NOMO-1 (cell line): ENCODE results near the gene CDH13.

Source experiments
- DNase-seq, 2 experiments: peaks; one replicate each; lab custom pipeline; 2025; ENCODE audit not compliant: unreplicated experiment in 2 of 2; lab: John Stamatoyannopoulos, UW

The CDH13 gene

DNA sequence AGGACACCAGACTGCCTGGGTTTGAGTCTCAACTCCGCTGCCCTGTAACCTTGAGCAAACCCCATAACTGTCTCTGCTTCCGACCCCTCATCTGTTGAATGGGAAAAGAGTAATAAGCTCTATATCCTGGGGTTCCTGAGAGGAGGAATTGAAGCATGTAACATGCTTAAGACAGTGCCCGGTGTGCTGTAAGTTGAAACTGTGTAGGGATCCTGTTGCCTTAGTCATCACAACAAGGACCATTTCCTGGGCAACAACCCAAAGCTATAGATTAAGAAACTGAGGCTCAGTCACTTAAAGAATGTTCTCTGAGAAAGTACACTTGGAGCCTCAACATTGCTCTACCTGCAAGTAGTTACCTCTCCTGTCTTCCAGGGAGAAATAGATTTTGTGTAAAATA, 23.0 kb downstream of the CDH13 start:
- DNase-seq, result no peak

DNA sequence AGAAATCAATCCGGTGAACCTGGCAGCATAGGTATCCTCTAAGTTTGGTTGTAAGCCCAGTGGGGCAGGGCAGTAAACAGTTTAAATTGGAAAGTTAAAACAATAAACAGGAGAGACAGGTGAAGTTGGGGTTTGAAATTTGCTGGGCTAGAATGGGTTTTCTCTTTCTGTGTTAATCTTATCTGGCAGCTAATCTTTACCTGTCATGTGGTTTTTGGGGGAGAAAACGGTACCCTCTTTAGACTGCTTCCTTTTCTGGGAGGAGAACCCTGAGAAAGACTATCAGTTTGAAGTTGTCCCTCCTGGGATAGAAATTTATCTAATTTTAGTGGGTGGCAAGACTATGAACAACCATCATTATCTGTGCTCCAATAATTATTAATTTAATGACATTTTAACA, 24.0 kb downstream of the CDH13 start:
- DNase-seq, result no peak

DNA sequence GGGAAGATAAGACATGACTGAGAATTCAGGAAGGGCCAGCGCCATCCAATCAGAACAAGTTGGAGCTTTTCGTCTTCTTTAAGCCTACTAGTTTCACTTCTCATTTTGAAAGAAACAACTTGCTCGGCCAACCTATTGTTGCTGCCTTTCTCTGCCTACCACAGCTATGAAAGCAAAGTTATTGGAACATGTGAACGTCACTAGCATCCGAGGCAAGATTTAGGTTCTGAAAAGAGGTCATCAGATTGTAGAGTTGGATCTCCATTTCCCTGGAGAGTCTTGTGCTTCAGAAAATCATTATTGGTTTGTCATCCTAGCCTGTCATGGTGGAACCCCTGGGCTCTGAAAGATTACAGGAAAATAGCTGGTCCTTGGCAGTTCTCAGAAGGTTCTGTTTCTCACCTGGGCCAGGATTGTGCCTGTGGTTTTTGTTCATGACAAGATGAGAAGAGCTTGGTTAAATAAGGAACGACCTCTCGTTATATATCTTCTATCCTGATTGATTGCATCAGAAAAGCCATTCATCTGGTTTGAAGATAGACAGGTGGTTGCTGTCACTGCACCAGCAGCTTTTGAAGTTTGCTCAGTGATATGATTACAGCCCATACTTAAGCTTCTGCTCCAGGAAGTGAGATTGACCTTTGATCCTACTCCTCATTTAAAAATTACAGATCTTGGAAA, 25.3 kb downstream of the CDH13 start:
- DNase-seq, result peak in 1 of 2 experiments; percentile 15

DNA sequence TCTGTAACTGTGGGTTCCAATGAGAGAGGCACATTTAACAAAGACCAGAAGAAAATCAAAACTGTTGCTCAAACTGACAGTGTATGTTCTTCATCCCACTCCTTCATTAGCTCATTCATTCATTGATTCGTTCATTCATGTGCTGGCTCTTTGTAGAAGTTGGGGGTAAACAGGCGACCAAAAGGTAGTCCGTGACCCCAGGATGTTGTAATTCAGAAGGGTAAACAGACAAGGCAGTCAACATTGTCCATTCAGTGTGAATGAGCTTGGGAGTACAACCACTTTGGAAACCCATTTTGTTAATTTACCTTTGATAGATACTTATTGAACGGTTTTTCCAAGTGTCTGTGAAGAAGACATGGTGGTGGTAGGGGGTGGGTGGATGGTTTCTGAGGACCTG, 26.1 kb downstream of the CDH13 start:
- no peak for DNase-seq

DNA sequence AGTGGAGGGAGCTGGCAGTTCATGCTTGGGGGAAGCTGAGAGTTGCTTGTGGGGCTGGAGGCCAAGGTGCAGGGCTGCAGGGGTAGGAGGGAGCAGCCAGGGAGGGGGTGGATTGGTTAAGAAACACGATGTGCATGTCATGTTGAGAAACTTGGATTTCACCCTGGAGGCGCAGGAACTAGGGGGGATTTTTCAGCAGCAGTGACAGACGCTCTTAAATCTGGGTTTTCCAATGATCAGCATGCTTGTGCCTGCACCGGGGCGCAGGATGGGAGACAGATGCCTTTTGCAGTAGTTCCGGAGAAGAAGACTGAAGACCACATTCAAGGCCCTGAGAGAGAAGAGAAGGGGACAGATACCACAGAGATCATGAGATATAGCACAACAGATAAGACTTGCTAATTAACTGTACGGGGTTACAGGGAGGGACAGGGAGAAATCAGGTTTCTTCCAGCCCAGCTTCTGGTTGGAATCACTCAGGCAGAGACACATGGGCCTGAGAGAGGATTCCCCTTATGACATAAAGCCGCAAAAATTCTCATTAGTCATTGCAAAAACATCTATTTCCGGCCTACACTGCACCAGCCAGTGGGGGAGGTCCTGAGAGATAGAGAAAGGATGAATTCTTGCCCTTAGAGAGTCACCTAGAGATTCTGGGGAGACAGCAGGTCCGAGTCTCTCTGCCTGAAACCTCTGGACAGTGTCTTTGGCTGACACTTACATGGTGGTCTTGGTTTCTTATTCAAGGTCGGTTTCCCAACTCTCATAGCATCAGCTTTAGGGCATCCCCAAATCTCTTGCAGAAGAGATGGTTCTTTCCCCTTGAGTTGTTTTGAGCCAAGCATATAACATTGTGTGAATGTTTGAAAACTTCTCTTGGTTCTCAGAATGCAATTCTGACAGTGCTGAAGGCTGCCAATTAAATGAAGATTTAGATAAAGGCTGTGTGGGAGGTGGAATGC, 27.1 kb downstream of the CDH13 start:
- no peak for DNase-seq

DNA sequence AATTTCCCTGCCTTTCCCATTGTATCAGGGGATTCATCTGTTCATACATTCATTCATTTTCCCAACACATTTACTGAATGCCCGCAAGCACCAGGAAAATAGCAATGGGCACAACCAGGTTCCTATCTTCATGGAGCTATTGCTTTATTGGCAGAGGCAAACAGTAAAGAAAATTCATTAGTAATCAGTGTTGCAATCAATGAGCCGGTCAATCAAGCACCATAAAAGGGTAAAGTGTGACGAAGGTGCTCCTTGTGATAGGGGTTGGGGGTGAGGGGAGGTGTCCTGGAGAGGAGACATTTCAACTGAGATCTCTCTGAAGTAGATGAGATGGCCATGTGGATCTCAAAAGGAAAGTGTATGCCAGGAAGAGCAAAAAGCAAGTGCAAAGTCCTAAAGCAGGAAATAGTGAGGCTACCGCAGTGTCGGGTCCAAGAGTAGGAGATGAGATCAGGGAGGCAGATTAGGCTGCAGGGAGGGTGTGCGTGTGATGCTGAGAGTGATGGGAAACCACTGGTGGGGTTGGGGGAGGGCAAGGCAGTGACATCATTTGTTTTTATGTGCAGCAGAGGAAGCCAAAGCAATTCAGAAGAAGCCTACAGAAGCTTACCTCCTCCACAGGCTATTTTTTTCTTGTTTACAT, 28.4 kb downstream of the CDH13 start:
- no peak for DNase-seq

DNA sequence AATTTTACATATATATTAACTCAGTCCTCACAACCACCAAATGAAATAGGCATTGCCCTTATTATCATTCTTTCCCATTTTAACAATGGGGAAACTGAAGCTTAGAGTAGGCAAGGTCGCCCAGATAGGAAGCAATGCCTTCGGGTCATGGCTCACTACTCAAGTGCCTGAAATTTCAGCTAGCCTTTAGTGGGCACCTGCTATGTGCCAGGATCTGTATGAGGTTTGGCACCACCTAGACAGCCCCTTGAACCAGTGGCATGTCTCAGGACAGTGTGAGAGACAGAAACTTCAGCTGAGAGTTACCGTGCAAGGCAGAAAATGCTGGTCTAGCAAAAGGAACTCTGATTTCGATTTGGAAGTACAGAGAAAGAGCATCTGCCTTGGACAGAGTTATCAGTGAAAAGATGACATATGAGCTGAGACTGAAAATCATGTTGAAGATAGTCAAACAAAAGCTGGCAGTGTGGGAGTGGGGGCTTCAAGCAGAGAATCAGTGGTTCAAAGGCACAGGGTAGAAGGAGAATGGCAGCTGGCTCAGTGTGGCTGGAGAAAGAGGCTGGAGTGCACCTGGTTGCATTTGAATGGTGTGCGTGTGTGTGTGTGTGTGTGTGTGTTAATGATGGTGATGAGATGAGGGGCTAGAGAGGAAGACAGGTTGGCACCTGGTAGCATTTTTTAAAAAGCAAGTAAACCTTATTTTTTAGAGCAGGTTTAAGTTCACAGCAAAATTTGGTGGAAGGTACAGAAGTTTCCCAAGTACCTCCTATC, 29.1 kb downstream of the CDH13 start:
- no peak for DNase-seq

DNA sequence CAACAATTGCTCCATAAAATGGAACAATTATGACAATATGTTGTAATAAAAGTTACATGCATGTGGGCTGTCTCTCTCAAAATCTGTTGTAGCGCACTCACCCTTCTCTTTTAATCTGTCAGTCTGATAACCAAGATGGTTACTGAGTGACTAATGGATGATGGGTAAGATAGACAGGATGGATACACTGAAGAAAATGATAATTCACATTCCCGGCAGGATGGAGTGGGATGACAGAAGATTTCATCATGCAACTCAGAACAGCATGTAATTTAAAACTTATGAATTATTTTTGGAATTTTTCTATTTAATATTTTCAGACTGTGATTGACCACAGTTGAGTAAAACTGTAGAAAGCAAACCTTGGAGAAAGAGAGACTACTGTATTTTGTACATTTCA, 30.5 kb downstream of the CDH13 start:
- DNase-seq, result no peak

DNA sequence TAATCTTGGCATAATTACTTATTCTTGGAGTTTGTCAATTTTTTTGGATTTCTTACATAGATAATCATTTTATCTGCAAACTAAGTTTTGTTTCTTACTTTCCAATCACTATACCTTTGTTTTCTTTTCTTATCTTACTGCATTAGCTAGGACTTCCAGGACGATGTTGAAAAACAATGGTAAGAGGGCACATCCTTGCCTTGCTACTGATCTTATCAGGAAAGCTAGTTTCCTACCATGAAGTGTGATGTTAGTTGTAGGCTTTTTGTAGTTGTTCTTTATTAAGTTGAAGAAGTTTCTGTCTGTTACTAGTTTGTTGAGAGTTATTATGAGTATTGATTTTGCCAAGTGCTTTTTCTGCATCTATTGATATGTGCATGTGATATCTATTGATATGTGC, 31.0 kb downstream of the CDH13 start:
- no peak for DNase-seq

DNA sequence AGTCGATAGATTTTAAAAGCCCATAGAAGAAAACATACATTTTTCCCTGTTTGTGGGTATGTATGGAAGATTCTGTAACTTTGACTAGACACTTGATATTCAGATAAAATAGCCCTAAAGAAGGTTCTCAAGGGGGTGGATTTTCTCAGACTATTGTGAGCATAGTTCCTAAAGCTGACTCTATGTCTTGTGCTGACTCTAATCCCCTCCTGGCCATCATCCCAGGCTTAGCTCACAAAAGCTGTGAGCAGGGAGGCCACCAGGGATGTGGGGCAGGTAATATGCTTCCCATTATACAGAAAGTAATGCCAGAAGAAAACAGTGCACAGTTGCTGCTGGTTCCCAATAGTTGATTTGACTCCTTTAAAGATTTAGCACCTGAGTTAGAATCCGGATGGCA, 32.0 kb downstream of the CDH13 start:
- no peak for DNase-seq

DNA sequence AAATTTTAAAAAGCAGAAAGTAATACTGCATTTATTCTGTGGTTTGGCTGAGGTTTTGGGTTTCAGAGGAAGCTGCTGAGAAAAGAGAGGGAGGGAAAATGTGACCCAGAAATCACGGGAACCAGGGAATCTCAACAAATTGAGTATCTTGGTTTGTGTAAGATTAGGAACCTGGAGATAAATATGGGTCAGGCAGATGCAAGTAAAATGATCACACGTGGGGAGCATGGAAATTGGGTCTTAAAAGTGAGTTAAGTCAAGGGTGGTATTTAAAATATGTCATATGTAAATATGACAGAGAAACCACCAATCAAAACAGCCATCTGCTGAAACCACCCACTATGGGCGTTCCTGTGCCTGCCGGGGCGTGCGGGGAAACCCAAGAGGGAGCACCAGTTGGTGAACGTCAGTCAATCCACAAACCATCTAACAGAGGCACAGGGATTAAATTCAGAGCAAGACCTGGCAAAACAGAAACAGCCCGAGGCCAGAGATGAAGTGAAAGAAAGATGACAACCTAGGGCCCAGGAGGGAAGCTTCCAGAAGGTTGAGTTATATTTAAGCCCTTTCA, 33.4 kb downstream of the CDH13 start:
- no peak for DNase-seq

DNA sequence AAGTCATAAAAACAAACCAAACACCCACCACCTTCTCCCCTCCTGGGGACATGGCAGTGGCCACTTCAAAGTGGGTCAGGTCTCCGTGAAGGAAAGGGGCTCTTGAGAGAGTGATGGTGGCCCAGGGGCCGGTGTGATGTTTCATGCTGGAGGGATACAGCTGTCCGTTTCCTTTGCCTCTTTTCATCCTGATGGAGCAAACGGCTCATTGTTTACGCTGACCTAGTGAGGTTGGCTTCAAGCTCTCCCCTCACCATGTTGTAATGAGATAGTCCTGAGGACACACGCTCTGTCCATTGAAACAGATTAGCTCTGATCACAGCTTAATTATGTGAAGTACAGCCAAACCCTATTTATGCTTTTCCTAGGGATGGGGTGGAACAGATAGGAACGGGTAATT, 34.2 kb downstream of the CDH13 start:
- no peak for DNase-seq

DNA sequence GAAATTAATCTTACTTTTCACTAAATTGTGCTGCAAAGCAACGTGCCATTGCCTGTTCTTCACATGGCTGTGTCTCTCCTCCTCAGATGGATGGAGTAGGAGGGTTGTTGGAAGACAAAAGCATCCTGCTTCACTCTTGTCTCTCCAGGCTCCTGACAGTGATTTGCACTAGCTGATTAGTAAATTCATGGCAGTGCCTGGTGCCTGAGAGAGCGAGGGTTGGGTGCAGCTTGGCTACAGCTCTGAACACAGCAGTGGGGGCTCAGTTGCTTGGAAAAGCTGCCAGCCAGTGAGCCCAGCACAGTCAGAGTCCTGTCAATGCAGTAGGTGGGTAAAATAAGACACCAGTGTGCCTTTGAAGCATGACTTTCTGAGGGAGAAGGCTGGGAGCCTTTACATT, 37.4 kb downstream of the CDH13 start:
- no peak for DNase-seq

DNA sequence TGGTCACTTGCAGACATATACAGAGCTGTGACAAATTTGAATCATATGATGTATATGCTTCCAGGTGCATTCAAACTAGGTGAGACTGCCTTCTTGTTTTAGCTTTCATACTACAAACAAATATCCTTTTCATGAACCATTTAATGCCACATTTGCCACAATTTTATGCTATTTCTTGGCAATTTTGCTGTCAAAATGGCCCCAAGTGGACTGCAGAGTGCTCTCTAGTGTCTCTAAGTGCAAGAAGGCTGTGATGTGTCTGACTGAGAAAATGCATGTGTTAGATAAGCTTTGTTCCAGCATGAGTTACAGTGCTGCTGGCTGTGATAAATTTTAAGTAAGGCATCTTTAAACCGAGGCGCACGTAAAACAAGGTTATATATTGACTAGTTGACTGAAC, 38.3 kb downstream of the CDH13 start:
- no peak for DNase-seq

DNA sequence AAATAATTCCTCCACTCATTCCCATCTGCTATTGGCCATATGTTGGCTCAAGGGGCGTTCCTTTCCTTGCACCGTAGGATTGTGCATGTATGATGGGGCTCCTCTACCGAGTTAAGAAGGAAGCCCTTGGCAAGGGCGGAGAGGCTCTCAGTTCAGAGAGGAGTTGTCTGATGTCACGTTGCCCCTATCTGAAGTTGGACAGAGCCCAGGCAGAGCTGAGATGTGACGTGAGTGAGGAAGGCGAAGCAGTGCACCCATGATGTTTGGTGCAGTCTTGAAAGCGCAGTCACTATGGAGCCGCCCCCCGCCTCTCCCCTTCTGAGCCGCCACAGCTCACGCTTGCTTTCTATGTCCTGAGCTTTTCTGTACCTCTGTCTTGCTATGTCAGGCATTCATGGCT, 40.7 kb downstream of the CDH13 start:
- no peak for DNase-seq

DNA sequence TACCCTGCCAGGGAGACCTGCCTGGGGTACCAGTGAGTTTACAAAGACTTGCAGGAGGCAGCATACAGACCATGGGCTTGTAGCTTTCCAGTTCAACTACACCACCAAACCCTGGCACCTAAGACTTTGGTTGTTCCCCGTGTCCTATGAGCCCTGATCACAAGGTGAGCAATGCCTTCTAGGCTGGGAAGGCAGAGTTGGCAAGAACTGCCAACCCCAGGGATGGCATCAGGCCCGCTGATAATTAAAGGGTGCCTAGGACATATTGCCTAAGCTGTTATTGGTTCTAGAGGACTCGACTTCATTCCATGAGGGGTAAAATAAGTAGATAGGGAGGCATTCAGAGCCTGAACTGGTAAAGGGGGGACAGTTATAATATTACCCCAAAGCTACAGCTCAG, 41.3 kb downstream of the CDH13 start:
- DNase-seq, result no peak

DNA sequence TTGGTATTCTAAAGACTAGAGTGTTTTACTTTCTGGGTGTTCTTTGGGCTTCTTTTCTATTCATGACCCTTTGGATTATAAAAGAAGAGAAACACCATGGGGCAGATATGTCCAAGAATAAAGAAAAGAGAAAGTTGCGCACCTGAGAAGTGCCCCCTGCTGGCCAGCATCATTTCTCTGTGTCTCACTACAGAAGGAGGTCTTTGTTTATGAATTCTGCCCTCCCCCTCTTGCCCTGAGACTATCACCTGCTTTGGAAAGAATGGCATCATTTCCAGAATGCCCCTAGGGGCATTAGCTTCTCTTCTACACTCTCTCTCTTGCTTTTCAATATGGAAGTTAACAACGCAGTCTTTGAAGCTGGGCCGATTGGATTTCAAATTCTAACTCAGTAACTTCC, 45.0 kb downstream of the CDH13 start:
- DNase-seq, result no peak

DNA sequence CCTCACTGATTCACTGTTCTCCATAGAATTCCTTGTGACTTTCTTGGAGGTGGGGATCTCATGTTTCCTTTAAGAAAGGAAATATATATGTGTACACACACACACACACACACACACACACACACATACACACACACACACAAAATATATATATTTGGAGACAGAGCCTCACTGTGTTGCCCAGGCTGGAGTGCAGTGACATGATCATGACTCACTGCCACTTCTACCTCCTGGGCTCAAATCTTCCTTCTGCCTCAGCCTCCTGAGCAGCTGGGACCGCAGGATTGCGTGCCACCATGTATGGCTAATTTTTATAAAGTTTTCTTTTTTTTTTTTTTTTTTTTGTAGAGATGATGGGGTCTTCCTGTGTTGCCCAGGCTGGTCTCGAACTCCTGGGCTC, 45.9 kb downstream of the CDH13 start:
- DNase-seq, result no peak

DNA sequence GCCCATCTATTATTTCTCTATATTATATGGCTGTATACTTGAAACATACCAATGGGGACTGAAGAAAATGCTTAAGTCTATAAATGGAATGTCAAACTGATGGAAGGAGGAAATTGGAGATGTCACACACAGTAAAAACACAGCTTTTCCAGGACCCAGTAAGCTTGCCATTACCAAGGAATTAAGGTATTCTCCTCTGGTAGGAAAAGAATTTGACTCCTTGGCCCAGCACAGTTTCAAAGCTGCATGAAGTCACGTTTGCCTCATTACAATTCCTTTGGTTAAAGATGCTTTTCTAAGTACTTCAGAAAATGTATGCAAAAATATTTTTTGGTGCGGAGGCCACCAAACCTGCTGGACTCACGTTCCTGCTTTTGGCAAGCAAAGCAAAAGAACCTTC, 48.5 kb downstream of the CDH13 start:
- DNase-seq, result no peak

DNA sequence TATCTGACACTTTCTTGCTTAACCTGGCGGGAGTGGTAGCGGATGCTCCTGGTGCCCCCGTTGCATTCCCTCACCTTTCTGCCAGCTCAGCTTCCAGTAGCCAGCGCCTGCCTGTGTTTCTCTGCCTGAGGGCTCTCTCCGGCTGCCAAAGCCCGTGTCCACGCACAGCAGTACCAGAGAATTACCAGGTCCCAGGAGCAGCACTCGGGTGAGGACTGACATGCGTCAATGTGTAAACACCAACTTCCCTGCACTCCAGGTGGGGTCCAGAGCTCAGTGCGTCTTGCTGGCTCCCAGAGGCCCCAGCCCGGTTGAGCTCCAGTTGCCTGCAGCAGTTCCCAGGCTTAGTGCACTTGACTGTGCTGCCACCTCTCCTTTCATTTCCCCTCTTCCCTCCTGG, 54.8 kb downstream of the CDH13 start:
- no peak for DNase-seq

DNA sequence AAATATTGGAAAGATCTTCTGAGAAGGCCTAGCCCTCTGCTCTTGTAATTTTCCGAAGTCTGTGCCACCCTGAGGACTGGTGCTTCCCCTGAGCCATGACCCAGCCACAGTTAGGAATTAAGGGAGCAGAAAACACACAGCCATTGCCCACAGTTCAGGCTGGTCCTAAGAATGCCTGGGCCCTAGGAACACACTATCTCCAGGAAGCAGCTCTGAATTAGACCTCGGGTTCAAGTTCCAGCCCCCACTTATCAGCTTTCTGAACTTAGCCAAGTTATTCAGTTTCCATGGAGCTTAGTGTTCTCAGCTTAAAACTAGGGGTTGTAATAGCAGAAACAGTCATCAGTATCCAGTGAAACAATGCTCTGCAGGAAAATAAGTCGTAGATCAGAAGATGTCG, 56.0 kb downstream of the CDH13 start:
- DNase-seq, result no peak
